ENCODE data around the gene TRAPPC10. TPM values are rescaled to one million over a fixed set of nuclear protein-coding genes. Genes with fewer than 3 reads are reported as not detected.

The TRAPPC10 gene, protein sequence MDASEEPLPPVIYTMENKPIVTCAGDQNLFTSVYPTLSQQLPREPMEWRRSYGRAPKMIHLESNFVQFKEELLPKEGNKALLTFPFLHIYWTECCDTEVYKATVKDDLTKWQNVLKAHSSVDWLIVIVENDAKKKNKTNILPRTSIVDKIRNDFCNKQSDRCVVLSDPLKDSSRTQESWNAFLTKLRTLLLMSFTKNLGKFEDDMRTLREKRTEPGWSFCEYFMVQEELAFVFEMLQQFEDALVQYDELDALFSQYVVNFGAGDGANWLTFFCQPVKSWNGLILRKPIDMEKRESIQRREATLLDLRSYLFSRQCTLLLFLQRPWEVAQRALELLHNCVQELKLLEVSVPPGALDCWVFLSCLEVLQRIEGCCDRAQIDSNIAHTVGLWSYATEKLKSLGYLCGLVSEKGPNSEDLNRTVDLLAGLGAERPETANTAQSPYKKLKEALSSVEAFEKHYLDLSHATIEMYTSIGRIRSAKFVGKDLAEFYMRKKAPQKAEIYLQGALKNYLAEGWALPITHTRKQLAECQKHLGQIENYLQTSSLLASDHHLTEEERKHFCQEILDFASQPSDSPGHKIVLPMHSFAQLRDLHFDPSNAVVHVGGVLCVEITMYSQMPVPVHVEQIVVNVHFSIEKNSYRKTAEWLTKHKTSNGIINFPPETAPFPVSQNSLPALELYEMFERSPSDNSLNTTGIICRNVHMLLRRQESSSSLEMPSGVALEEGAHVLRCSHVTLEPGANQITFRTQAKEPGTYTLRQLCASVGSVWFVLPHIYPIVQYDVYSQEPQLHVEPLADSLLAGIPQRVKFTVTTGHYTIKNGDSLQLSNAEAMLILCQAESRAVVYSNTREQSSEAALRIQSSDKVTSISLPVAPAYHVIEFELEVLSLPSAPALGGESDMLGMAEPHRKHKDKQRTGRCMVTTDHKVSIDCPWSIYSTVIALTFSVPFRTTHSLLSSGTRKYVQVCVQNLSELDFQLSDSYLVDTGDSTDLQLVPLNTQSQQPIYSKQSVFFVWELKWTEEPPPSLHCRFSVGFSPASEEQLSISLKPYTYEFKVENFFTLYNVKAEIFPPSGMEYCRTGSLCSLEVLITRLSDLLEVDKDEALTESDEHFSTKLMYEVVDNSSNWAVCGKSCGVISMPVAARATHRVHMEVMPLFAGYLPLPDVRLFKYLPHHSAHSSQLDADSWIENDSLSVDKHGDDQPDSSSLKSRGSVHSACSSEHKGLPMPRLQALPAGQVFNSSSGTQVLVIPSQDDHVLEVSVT
- 10 to 100 TPM in 11 of 12 donors, not detected in 1; 12.0 to 20.9 (median 15.9) TPM for polyA plus RNA-seq (ENCODE audit: insufficient read length in 12 of 12)
- long read RNA-seq, donor 1, partial matches to known transcripts, result 20 of 24 reads
- long read RNA-seq, donor 1, other reads (novel, unspliced or antisense), result 0 of 24 reads
- long read RNA-seq, donor 2, partial matches to known transcripts, result 0 of 1 reads
- long read RNA-seq, donor 2, other reads (novel, unspliced or antisense), result 0 of 1 reads
- long read RNA-seq, donor 3, result 0 reads
- long read RNA-seq, donor 4, result 0 reads
- long read RNA-seq, donor 5, result 0 reads
- long read RNA-seq, donor 6, full-length matches to known transcripts, result 1 of 1 reads
- long read RNA-seq, donor 6, partial matches to known transcripts, result 0 of 1 reads
- long read RNA-seq, donor 6, other reads (novel, unspliced or antisense), result 0 of 1 reads
- long read RNA-seq, donor 7, result 0 reads
- long read RNA-seq, donor 8, result 0 reads
- long read RNA-seq, donor 9, result 0 reads
- long read RNA-seq, donor 10, partial matches to known transcripts, result 0 of 2 reads
- long read RNA-seq, donor 10, other reads (novel, unspliced or antisense), result 0 of 2 reads
- long read RNA-seq, donor 11, result 0 reads

- peak; percentile 87 for DNase-seq
Observed at GRCh38 chr21:44011579-44012473, at the start of gene TRAPPC10. TSS of gene TRAPPC10 (plus strand) at chr21:44012309. CDS start at chr21:44012494, 185 bp downstream.

GRCh38 chr21:43965911-43966585 lies 46.1 kb upstream of the TRAPPC10 start:
- DNase-seq, result no peak

GRCh38 chr21:43966946-43967512 lies 45.1 kb upstream of the TRAPPC10 start:
- DNase-seq, result no peak

DNA sequence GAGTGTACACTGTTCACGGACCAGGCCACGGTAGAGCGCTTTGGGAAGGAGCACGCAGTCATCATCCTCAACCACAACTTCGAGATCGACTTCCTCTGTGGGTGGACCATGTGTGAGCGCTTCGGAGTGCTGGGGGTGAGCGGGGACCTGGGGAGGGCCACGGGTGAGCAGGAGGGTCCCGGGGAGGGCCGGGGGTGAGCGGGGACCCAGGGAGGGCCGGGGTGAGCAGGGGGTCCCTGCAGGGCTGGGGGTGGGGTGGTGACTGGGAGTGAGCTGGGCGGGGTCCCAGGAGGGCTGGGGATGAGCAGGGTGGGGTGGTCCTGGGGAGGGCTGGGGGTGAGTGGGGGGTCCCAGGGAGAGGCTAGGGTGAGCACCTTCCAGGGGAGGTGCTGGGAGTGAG lies 44.1 kb upstream of the TRAPPC10 start:
- no peak for DNase-seq

- DNase-seq, result no peak
Observed at GRCh38 chr21:43968410-43969114, 43.5 kb upstream of the TRAPPC10 start.

- no peak for DNase-seq
Observed at GRCh38 chr21:43969115-43969444, 43.0 kb upstream of the TRAPPC10 start.

GRCh38 chr21:43970551-43970950 lies 41.6 kb upstream of the TRAPPC10 start:
- DNase-seq, result no peak

DNA sequence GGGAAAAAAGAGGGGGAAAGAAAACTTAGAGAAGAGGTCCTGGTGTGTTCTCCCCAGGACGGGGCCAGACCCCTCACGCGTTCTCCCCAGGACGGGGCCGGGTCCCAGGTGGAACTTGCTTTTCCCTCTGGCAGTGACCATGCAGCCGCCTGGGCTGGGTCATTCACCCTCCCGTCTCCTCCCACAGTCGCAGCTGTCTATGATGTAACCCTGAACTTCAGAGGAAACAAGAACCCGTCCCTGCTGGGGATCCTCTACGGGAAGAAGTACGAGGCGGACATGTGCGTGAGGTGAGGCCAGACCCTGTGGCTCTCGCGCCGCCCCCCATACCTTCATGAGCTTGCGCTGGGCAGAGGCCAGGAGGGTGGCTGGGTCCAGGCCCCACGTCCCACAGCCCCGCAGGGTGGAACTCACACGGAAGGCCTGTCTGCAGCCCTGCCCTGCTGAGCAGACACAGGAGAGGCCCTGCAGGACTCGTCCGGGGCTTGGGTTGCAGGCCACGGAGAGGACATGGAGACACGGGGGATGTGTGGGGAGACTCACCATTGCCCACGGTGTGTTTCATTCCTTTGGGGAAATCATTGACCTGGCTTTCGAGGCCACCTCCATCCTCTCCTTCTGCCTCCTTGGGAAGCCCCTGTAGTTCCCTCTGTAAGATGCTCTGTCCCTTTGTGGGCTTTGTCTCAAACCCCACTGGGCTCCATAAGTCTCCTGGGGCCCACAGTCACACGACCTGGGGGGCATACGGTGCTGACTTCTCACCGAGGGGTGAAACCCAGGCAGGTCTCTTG lies 40.7 kb upstream of the TRAPPC10 start:
- DNase-seq, result no peak

DNA sequence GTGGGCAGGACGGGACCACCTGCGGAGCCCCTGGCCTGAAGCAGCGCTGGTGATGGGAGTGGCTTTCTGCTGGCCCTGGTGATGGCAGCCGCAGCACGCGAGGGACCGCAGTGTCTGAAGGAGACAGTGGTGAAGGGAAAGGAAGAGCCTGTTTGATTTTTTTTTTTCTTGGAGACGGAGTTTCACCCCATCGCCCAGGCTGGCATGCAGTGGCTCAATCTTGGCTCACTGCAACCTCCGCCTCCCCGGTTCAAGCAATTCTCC lies 40.2 kb upstream of the TRAPPC10 start:
- no peak for DNase-seq

GRCh38 chr21:43972850-43973633 lies 39.1 kb upstream of the TRAPPC10 start:
- no peak for DNase-seq

DNA sequence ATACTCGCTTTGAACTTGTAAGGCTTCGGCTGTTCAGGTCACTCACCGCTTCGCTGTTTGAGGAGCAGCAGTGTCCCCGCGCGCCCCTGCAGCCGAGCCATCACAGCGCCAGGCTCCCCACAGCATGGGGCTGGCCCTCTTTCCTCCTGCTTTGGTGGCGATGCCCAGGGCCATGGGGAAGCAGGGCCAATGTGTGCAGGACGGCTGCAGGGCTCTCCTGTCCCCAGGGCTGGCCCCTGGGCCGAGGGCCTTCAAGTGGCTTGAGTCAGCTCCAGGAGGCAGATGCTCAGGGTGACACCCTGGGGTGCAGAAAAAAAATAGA lies 38.5 kb upstream of the TRAPPC10 start:
- DNase-seq, result no peak

DNA sequence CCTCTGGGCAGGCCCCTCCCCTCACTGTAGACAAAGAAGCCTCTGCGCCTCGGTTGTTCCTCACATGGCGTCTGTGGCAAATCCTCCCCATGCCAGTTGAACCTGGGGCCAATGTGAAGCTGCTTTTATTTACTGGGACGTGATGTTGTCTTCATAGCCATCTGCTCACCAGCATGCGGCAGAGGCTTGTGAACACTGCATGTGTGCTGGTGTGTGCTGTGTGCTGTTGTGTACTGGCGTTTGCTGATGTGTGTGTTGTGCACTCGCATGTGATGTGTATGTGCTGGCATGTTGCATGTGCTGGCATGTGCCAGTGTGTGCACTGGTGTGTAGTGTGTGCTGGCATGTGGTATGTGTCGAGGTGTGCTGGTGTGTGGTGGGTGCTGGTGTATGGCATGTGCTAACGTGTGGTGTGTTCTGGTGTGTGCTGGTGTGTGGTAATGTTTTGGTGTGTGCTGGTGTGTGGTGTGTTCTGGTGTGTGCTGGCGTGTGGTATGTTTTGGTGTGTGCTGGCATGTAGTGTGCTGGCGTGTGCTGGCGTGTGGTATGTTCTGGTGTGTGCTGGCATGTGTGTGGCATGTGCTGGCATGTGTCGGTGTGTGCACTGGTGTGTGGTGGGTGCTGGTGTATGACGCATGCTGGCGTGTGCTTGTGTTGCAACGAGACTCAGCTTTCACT lies 37.2 kb upstream of the TRAPPC10 start:
- no peak for DNase-seq

DNA sequence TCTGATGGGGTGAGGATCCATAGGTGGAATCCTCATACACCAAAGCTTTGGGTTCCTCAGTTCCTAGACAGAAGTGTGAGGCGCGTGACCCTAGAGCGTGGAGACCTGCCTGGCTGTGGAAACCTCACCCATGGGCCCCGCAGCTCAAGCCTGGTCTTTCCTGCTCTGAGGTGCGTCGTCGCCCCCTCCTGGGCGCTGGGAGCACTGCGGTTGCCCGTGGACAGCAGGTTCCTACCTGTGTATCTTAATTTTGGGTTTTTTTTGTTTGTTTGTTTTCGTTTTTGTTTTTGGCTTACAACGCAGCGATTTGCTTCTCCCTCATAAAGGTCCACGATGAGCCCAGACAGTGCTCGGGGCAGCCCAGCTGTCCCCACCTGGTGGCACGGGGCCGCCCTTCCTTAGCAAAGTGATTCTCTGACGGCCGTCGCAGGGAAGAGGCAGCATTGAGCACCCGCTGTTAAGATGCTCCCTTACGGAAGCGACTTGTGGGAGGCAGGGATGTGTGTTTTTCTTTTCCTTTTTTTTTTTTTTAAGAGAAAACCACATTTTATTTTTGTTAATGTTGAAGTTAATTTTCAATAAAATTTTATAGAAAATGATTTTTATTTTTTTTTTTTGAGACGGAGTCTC lies 36.5 kb upstream of the TRAPPC10 start:
- DNase-seq, result peak; percentile 66

- no peak for DNase-seq
Observed at GRCh38 chr21:43976661-43977060, 35.4 kb upstream of the TRAPPC10 start.

DNA sequence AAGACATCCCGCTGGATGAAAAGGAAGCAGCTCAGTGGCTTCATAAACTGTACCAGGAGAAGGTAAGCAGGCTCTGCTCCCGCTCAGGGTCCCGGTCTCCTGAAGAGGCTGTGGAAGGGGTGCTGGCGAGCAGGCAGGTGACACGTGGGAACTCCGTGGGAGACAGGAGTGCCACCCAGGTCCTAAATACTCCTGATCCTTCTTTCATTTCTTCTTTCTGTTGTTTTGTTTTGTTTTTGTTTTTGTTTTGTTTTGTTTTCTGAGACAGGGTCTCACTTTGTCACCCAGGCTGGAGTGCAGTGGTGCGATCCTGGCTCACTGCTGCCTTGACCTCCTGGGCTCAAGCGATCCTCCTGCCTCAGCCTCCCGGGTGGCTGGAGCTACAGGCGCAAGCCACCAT lies 34.0 kb upstream of the TRAPPC10 start:
- no peak for DNase-seq

DNA sequence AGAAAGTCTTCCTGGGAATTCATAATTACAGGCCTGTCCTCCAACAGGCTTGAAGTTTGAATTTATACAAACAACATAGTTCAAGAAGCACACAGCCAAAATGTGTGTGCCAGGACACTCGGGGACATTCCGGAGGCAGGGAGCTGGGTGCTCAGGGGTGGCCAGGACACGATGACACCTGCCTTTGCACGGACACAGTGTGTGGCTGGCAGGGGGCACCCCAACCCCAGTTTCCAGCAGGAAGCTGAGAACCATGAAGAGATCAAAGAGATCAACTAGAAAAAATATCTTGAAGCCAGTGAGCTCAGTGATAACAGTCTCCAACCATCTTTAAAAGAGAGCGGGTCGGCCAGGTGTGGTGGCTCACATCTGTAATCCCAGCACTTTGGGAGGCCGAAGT lies 32.5 kb upstream of the TRAPPC10 start:
- no peak for DNase-seq
